Peyer's patch (tissue), 4 donors: ENCODE results near the gene ABL2. TPM values are rescaled to one million over a fixed set of nuclear protein-coding genes. Genes with fewer than 3 reads are reported as not detected.
A peak's percentile ranks its signal among the peaks of the same experiment; 100 is the strongest.
"Not testable (repeated sequence)": the region's sequence is repeated elsewhere in the genome, so short reads cannot be mapped to it uniquely, and the experiment has no call there.

Experiments
- DNase-seq, 3 donors: peaks; one replicate each; pipeline ENCODE4 v3.0.0-alpha.2; 2017 to 2019
- H3K27ac ChIP-seq, 4 donors: fragments of 200-600 bp; sonication (generic); one replicate each; pipeline ENCODE4 v1.5.1; 2016 to 2019
- H3K27me3 ChIP-seq, 2 donors: fragments of 200-600 bp; sonication (generic); one replicate each; pipeline ENCODE4 v1.5.1; 2019
- H3K36me3 ChIP-seq, 3 donors: fragments of 200-600 bp; sonication (generic); one replicate each; pipeline ENCODE4 v1.5.1; 2016 to 2019
- H3K4me1 ChIP-seq, 4 donors: fragments of 200-600 bp; sonication (generic); one replicate each; pipeline ENCODE4 v1.5.1; 2016 to 2019
- H3K4me3 ChIP-seq, 4 donors: fragments of 200-600 bp; sonication (generic); 1 replicate in 3 of 4; 2 replicates in 1 of 4; pipeline ENCODE4 v1.5.1; 2016 to 2019; ENCODE audit warnings: mild to moderate bottlenecking in 1 of 4
- H3K9me3 ChIP-seq, 4 donors: fragments of 200-600 bp; sonication (generic); one replicate each; pipeline ENCODE4 v1.5.1; 2016 to 2019; ENCODE audit warnings: mild to moderate bottlenecking in 1 of 4
- CTCF ChIP-seq, 6 experiments: fragments of 450-650 bp in 4 of 6; fragments of 200-600 bp in 2 of 6; sonication (generic) in 1 of 6; IDR thresholded peaks; one replicate each; pipeline ENCODE4 v1.5.1; 2017 to 2019; ENCODE audit warnings: antibody characterized with exemption in 6 of 6, mild to moderate bottlenecking in 3 of 6, moderate library complexity in 1 of 6
- POLR2A ChIP-seq, 2 donors: fragments of 450-650 bp; IDR thresholded peaks; one replicate each; pipeline ENCODE4 v1.5.1; 2017; ENCODE audit warnings: antibody characterized with exemption in 2 of 2, mild to moderate bottlenecking in 2 of 2, moderate library complexity in 2 of 2
- total RNA-seq, 4 donors: library from RNA; depleted of rRNA; stranded (reverse); fragments of >200 nt; gene quantifications; one replicate each; pipeline ENCODE4 v1.1.0, GENCODE V29; 2016

Gene ABL2
- total RNA-seq, 4 donors from 2014 or later = 9.6 to 25.6 (median 12.1) TPM

GRCh38 chr1:179230251-179230650, 774 bp upstream of the ABL2 start:
- Histone ChIP-seq H3K27ac (peak overlapping the region; percentile 74 to 84 (median 78)), H3K4me3 (peak overlapping the region; percentile 73 to 98 (median 91)), H3K36me3 (no peaks in the 10 kb centered on the region), H3K4me1 (peaks cover 0 to 19% (median 0%) of the 10 kb centered on the region in 4 donors), H3K27me3 (no peaks in the 10 kb centered on the region), H3K9me3 (no peaks in the 10 kb centered on the region)
- DNase-seq = no peak
- TF ChIP-seq POLR2A (IDR thresholded peaks at IDR 0.05) (no peak), CTCF (IDR thresholded peaks at IDR 0.05) (no peak)

- peak overlapping the region; percentile 73 to 98 (median 91) for H3K4me3 ChIP-seq
- H3K27ac ChIP-seq = peak overlapping the region; percentile 74 to 84 (median 78)
- no peaks in the 10 kb centered on the region for H3K9me3 ChIP-seq
- TF ChIP-seq CTCF (IDR thresholded peaks at IDR 0.05) (no peak), POLR2A (IDR thresholded peaks at IDR 0.05) (no peak)
- H3K27me3 ChIP-seq = no peaks in the 10 kb centered on the region
- peaks cover 0 to 6% (median 0%) of the 10 kb centered on the region in 3 donors for H3K36me3 ChIP-seq
- peak; percentile 62 to 70 (median 66) for DNase-seq
- peaks cover 0 to 19% (median 0%) of the 10 kb centered on the region in 4 donors for H3K4me1 ChIP-seq
These were observed 679 bp downstream of the ABL2 start for GRCh38 chr1:179228783-179229213.

- DNase-seq = no peak
- H3K27me3 ChIP-seq = no peaks in the 10 kb centered on the region
These were observed 2.7 kb downstream of the ABL2 start for GRCh38 chr1:179226738-179227137.

GRCh38 chr1:179224466-179224865, 5.0 kb downstream of the ABL2 start:
- H3K27ac ChIP-seq, H3K4me3 ChIP-seq, H3K27me3 ChIP-seq, DNase-seq, H3K9me3 ChIP-seq, H3K4me1 ChIP-seq, H3K36me3 ChIP-seq: not testable (repeated sequence)

More at GRCh38 chr1:179226738-179227137, 2.7 kb downstream of the ABL2 start:
- TF ChIP-seq POLR2A (IDR thresholded peaks at IDR 0.05) (no peak), CTCF (IDR thresholded peaks at IDR 0.05) (no peak)
- Histone ChIP-seq H3K4me1 (peaks cover 0 to 19% (median 0%) of the 10 kb centered on the region in 4 donors), H3K27ac (no peak overlapping the region), H3K36me3 (peaks cover 0 to 6% (median 0%) of the 10 kb centered on the region in 3 donors), H3K9me3 (no peaks in the 10 kb centered on the region), H3K4me3 (no peak overlapping the region)

GRCh38 chr1:179221121-179221520, 8.4 kb downstream of the ABL2 start:
- not testable (repeated sequence) for H3K4me1 ChIP-seq, H3K4me3 ChIP-seq, H3K27me3 ChIP-seq, H3K27ac ChIP-seq, H3K9me3 ChIP-seq, DNase-seq
- H3K36me3 ChIP-seq = peaks cover 0 to 14% (median 0%) of the 10 kb centered on the region in 3 donors

- Histone ChIP-seq H3K36me3 (peaks cover 0 to 7% (median 0%) of the 10 kb centered on the region in 3 donors), H3K4me3 (no peak overlapping the region), H3K4me1 (no peaks in the 10 kb centered on the region), H3K27me3 (no peaks in the 10 kb centered on the region), H3K9me3 (no peaks in the 10 kb centered on the region), H3K27ac (peak overlapping the region in 3 of 4 donors; percentile 1 to 19 (median 16))
- DNase-seq = no peak
- TF ChIP-seq CTCF (IDR thresholded peaks at IDR 0.05) (no peak), POLR2A (IDR thresholded peaks at IDR 0.05) (no peak)
These were observed 11.5 kb downstream of the ABL2 start for GRCh38 chr1:179217943-179218507.

GRCh38 chr1:179213317-179213716, 16.2 kb downstream of the ABL2 start:
- not testable (repeated sequence) for H3K27me3 ChIP-seq, H3K4me3 ChIP-seq, H3K27ac ChIP-seq, H3K9me3 ChIP-seq, H3K36me3 ChIP-seq, DNase-seq, H3K4me1 ChIP-seq
